ENCODE measurements around the gene FAM228B. TPM values are rescaled to one million over a fixed set of nuclear protein-coding genes. Genes with fewer than 3 reads are reported as not detected.
"Not testable (repeated sequence)": the region's sequence is repeated elsewhere in the genome, so short reads cannot be mapped to it uniquely, and the experiment has no call there.

FAM228B gene
- total and polyA plus RNA-seq, 2 donors from 2014 or later: 23.2 to 35.2 TPM

GRCh38 chr2:24132543-24132942 is 9.3 kb downstream of the FAM228B start:
- Histone ChIP-seq H3K4me3 (ENCODE audit: low read length in 3 of 3) (no peak overlapping the region), H3K9ac (ENCODE audit: low read length in 3 of 3) (no peak overlapping the region), H3K9me3 (ENCODE audit: control insufficient read depth in 2 of 3, insufficient read depth in 1 of 3, low read length in 3 of 3) (peaks cover 0 to 5% (median 0%) of the 10 kb centered on the region in 3 donors), H3K27ac (ENCODE audit: low read depth in 2 of 2, low read length in 2 of 2) (no peak overlapping the region), H3K27me3 (ENCODE audit: control insufficient read depth, insufficient read depth, low read length) (no peaks in the 10 kb centered on the region), H3K4me1 (ENCODE audit: control insufficient read depth in 2 of 3, insufficient read depth in 2 of 3, low read depth in 1 of 3, low read length in 3 of 3) (no peaks in the 10 kb centered on the region), H3K36me3 (ENCODE audit: control insufficient read depth in 2 of 3, insufficient read depth in 3 of 3, low read length in 3 of 3) (no peaks in the 10 kb centered on the region)
- no peak for DNase-seq
- FAIRE-seq: no peak
- intact Hi-C loops (cut with DNase I): no loop called here
- TF ChIP-seq CTCF (IDR thresholded peaks at IDR 0.05; ENCODE audit: borderline replicate concordance, extremely low read depth, insufficient read depth): no peak

GRCh38 chr2:24140305-24140704 is 17.0 kb downstream of the FAM228B start:
- H3K4me3 ChIP-seq (ENCODE audit: low read length in 3 of 3); H3K4me1 ChIP-seq (ENCODE audit: control insufficient read depth in 2 of 3, insufficient read depth in 2 of 3, low read depth in 1 of 3, low read length in 3 of 3); H3K27ac ChIP-seq (ENCODE audit: low read depth in 2 of 2, low read length in 2 of 2); H3K36me3 ChIP-seq (ENCODE audit: control insufficient read depth in 2 of 3, insufficient read depth in 3 of 3, low read length in 3 of 3); H3K9me3 ChIP-seq (ENCODE audit: control insufficient read depth in 2 of 3, insufficient read depth in 1 of 3, low read length in 3 of 3); FAIRE-seq; H3K9ac ChIP-seq (ENCODE audit: low read length in 3 of 3); H3K27me3 ChIP-seq (ENCODE audit: control insufficient read depth, insufficient read depth, low read length); DNase-seq; intact Hi-C loops (cut with DNase I): not testable (repeated sequence)

GRCh38 chr2:24147364-24147763 is 24.1 kb downstream of the FAM228B start:
- Histone ChIP-seq H3K27ac (ENCODE audit: low read depth in 2 of 2, low read length in 2 of 2) (no peak overlapping the region), H3K36me3 (ENCODE audit: control insufficient read depth in 2 of 3, insufficient read depth in 3 of 3, low read length in 3 of 3) (peaks cover 0 to 7% (median 4%) of the 10 kb centered on the region in 3 donors), H3K4me3 (ENCODE audit: low read length in 3 of 3) (no peak overlapping the region), H3K9me3 (ENCODE audit: control insufficient read depth in 2 of 3, insufficient read depth in 1 of 3, low read length in 3 of 3) (peaks cover 0 to 6% (median 0%) of the 10 kb centered on the region in 3 donors), H3K9ac (ENCODE audit: low read length in 3 of 3) (no peak overlapping the region), H3K27me3 (ENCODE audit: control insufficient read depth, insufficient read depth, low read length) (no peaks in the 10 kb centered on the region), H3K4me1 (ENCODE audit: control insufficient read depth in 2 of 3, insufficient read depth in 2 of 3, low read depth in 1 of 3, low read length in 3 of 3) (no peaks in the 10 kb centered on the region)
- no peak for FAIRE-seq
- DNase-seq: no peak
- TF ChIP-seq CTCF (IDR thresholded peaks at IDR 0.05; ENCODE audit: borderline replicate concordance, extremely low read depth, insufficient read depth): no peak
- intact Hi-C loops (cut with DNase I): no loop called here

- FAIRE-seq: no peak
- intact Hi-C loops (cut with DNase I): no loop called here
These were observed 29.3 kb downstream of the FAM228B start for GRCh38 chr2:24152413-24153197.

More at GRCh38 chr2:24152413-24153197, 29.3 kb downstream of the FAM228B start:
- Histone ChIP-seq H3K27ac (ENCODE audit: low read depth in 2 of 2, low read length in 2 of 2) (no peak overlapping the region), H3K36me3 (ENCODE audit: control insufficient read depth in 2 of 3, insufficient read depth in 3 of 3, low read length in 3 of 3) (peaks cover 0 to 6% (median 4%) of the 10 kb centered on the region in 3 donors), H3K9me3 (ENCODE audit: control insufficient read depth in 2 of 3, insufficient read depth in 1 of 3, low read length in 3 of 3) (peaks cover 0 to 6% (median 0%) of the 10 kb centered on the region in 3 donors), H3K4me3 (ENCODE audit: low read length in 3 of 3) (no peak overlapping the region), H3K27me3 (ENCODE audit: control insufficient read depth, insufficient read depth, low read length) (no peaks in the 10 kb centered on the region), H3K4me1 (ENCODE audit: control insufficient read depth in 2 of 3, insufficient read depth in 2 of 3, low read depth in 1 of 3, low read length in 3 of 3) (no peaks in the 10 kb centered on the region), H3K9ac (ENCODE audit: low read length in 3 of 3) (no peak overlapping the region)
- no peak for DNase-seq
- TF ChIP-seq CTCF (IDR thresholded peaks at IDR 0.05; ENCODE audit: borderline replicate concordance, extremely low read depth, insufficient read depth): no peak
